ENCODE results near the gene HSPA13. TPM values are rescaled to one million over a fixed set of nuclear protein-coding genes. Genes with fewer than 3 reads are reported as not detected.

Gene HSPA13
- total RNA-seq, 1 donor from 2014 or later = 20.2 TPM

DNA sequence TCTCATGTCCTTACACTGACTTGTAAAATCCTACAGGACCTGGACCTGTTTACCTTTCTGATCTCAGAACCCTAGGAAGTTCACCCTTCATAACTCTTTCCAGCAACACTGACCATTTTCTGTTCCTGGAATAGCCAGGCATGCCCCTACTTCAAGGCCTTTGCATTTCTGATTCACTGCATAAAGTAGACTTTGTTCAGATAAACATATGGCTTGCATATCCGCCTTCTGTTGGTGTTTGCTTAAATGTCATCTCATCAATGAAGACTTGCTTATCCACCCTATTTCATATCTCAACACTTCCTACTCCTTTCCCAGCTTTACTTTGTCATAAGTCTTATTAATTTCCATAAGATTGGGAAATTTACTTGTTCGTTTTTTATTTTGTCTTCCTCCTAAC is 57.4 kb downstream of the HSPA13 start:
- no peak for DNase-seq (ENCODE audit: low spot score)
- intact Hi-C loops (cut with DNase I) = no loop called here

Other genes starting within 250 kb of the HSPA13 start
- not detected for gene LIPI, start 172.2 kb downstream of the HSPA13 start, total RNA-seq
- gene RBM11, start 167.0 kb downstream of the HSPA13 start, total RNA-seq = 0.57 TPM
- gene SAMSN1, start 163.2 kb upstream of the HSPA13 start, total RNA-seq = 1.9 TPM

Data from cardiac septum (tissue), 1 donor.